AG04449 (cell line): ENCODE data around the gene KDM3A.

Experiments used
- CTCF ChIA-PET: fragments of 350-600 bp; formaldehyde crosslinking; extraction: SDS; loops from one replicate; lab custom pipeline; 2021; ENCODE audit warnings: antibody characterized with exemption; lab: Yijun Ruan, JAX
- POLR2A ChIA-PET: fragments of 400-600, 350-600 bp; formaldehyde crosslinking; extraction: SDS; loops from one replicate; lab custom pipeline; 2020; ENCODE audit warnings: antibody characterized with exemption, inconsistent platforms; lab: Yijun Ruan, JAX
- DNase-seq: peaks from one replicate; pipeline ENCODE4 v3.0.0-alpha.2; 2010; ENCODE audit warnings: low read depth, low spot score
- H3K4me3 ChIP-seq: 2 replicates; pipeline ENCODE4 v1.5.1; 2011; ENCODE audit warnings: low read depth, mild to moderate bottlenecking, control low read depth, low read length
- TF ChIP-seq, protein P1 (sequence below): IDR thresholded peaks from one replicate; pipeline ENCODE4 v1.5.1; 2011; ENCODE audit warnings: mild to moderate bottlenecking, moderate library complexity, low read length, control low read depth, inconsistent platforms; ENCODE audit not compliant: insufficient read depth; ENCODE audit errors: missing control alignments

KDM3A gene

GRCh38 chr2:86485802-86486201, 44.6 kb downstream of the KDM3A start:
- no peak overlapping the region for H3K4me3 ChIP-seq
- TF ChIP-seq, protein P1, sequence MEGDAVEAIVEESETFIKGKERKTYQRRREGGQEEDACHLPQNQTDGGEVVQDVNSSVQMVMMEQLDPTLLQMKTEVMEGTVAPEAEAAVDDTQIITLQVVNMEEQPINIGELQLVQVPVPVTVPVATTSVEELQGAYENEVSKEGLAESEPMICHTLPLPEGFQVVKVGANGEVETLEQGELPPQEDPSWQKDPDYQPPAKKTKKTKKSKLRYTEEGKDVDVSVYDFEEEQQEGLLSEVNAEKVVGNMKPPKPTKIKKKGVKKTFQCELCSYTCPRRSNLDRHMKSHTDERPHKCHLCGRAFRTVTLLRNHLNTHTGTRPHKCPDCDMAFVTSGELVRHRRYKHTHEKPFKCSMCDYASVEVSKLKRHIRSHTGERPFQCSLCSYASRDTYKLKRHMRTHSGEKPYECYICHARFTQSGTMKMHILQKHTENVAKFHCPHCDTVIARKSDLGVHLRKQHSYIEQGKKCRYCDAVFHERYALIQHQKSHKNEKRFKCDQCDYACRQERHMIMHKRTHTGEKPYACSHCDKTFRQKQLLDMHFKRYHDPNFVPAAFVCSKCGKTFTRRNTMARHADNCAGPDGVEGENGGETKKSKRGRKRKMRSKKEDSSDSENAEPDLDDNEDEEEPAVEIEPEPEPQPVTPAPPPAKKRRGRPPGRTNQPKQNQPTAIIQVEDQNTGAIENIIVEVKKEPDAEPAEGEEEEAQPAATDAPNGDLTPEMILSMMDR: no peak
- ChIA-PET POLR2A (no interaction called here), CTCF (interaction anchor here (1.0 kb wide), 1 partner anchor 778 kb away, joined by 3 read pairs; no protein-coding TSS in a partner anchor)
- DNase-seq: no peak

GRCh38 chr2:86487062-86487461, 45.9 kb downstream of the KDM3A start:
- ChIA-PET POLR2A (no interaction called here), CTCF (interaction anchor here (1.0 to 1.3 kb wide), 2 partner anchors 14 to 130 kb away, joined by 3 to 4 read pairs; no protein-coding TSS in a partner anchor)
- H3K4me3 ChIP-seq: no peak overlapping the region
- TF ChIP-seq, protein P1: no peak
- DNase-seq: no peak

DNA sequence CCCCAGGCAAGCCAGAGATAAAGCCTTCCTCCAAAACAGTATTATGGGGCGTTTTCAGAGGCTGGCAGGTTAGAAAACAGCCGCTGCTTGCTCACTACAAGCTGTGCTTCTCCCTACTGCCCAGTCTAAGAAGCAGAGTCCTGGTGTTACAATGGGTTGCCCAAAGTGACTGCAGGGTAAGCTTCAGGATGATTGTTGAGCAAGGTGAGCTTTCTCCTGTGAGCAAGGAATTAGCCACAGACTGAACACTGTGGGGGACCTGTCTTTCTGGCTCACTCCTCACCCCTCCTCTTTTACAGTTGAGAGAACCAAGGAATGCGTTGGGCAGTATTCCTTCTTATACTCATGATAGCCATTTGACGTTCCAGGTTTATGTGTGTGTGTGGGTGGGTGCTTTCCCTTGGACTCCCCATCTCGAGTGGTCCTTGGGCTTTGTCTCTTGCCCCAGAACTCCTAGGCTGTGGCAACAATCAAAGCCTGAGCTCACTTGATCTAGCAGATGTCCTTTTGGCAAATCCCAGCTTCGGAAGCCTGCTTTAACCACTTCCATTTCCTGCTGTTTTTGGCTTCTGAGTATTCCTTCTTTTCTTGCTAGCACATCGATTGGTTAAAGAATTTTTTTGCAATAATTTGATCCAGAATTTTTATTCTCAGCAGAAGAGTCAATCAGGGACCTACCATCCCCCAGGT, 47.5 kb downstream of the KDM3A start:
- ChIA-PET CTCF (no interaction called here), POLR2A (no interaction called here)
- no peak for DNase-seq
- TF ChIP-seq, protein P1: no peak
- H3K4me3 ChIP-seq: no peak overlapping the region

GRCh38 chr2:86489542-86489941, 48.4 kb downstream of the KDM3A start:
- DNase-seq: no peak
- H3K4me3 ChIP-seq: no peak overlapping the region
- ChIA-PET POLR2A (no interaction called here), CTCF (no interaction called here)
- TF ChIP-seq, protein P1: no peak

DNA sequence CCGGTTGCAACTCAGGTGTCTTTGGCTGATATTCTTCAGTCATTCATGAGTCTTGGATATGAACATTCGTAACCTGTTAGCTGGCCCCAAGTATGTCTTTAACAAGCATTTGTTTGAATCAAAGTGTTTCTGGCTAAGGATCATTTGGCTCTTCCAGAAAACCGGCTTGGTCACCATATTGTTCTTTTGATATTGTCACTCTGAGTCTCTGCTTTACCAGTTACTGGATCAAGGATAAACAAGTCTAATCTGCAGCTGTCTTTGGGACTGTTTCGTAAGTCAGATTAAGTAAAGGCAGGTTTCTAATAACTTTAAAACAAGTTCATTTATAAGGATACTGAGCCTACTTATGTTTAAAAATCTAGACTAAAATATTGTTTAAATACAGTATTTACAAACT, 49.1 kb downstream of the KDM3A start:
- no peak overlapping the region for H3K4me3 ChIP-seq
- POLR2A ChIA-PET: no interaction called here
- no peak for DNase-seq
- CTCF ChIA-PET: no interaction called here
- TF ChIP-seq, protein P1: no peak

- TF ChIP-seq, protein P1: no peak
- no peak overlapping the region for H3K4me3 ChIP-seq
- ChIA-PET CTCF (no interaction called here), POLR2A (interaction anchor here (1.1 kb wide), 1 partner anchor 50 kb away, joined by 3 read pairs; the partner anchor contains the start of gene KDM3A)
- no peak for DNase-seq
Measured at GRCh38 chr2:86491088-86491487, 49.9 kb downstream of the KDM3A start.
